Measurements from ENCODE around the gene SUMF1. TPM values are rescaled to one million over a fixed set of nuclear protein-coding genes. Genes with fewer than 3 reads are reported as not detected.

The SUMF1 gene
- total RNA-seq, 1 experiment from 2014 or later: 42.5 TPM

DNA sequence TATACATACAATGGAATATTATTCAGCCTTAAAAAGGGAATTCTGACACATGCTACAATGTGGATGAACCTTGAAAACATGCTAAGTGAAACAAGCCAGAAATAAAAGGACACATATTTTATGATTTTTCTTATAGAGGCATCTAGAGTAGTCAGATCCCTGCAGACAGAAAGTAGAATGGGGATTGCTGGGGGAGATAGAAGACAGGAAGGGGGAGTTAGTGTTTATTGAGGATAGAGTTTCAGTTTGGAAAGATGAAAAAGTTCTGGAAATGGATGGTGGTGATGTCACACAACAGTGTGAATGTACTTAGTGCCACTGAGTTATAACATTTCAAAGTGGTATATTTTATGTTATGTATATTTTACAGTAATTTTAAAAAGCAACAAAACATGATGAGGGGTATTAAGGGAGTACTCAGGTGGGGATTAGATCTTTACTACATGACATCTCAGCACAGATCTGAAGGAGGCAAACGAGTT is 30.8 kb upstream of the SUMF1 start:
- no peak for DNase-seq (ENCODE audit: low read depth)

DNA sequence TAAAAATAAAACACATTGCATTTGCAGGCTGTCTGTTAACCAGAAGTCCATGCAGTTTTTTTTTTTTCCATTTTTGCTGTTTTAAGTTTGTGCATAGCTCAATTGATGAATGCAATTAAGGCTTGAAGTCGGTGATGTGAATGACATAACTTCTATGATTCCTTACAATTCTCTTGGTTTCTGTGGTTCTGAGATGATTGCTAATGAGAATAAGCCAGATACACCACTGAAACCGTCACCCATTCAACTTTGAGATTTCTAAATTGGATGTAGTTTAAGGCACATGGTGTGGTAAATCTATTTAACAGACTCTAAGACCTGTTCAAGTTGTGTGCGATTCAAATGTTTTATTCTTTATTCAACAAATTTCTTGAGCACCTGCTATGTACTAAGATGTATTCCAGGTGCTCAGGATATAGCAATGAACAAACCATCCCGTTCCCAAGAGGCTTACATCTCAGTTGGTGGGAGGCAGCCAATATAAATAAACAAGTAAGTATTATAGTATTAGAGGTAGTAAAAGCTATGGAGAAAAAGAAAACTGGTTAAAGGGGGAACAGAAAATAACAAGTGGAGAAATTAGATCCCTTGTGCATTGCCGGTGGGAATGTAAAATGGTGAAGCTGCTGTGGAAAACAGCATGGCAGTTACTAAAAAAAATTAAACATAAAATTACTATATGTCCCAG is 30.1 kb upstream of the SUMF1 start:
- DNase-seq (ENCODE audit: low read depth): no peak

DNA sequence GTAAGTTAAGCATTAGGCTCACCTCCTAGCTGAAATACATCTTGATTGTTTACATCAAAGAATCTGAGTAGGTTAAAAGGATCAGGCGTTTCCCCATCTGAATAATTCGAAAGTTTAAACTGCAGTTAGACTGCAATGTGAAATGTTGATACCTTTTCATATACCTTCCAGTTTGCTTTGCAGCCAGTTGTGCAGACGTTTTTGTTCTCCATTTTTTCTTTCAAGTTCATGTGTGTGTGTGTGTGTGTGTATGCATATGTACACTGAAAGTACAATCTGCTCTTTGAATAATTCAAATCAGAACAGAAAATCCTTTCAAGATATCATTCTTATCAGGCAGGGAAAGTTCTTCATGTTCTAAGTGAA is 29.0 kb upstream of the SUMF1 start:
- no peak for DNase-seq (ENCODE audit: low read depth)

DNA sequence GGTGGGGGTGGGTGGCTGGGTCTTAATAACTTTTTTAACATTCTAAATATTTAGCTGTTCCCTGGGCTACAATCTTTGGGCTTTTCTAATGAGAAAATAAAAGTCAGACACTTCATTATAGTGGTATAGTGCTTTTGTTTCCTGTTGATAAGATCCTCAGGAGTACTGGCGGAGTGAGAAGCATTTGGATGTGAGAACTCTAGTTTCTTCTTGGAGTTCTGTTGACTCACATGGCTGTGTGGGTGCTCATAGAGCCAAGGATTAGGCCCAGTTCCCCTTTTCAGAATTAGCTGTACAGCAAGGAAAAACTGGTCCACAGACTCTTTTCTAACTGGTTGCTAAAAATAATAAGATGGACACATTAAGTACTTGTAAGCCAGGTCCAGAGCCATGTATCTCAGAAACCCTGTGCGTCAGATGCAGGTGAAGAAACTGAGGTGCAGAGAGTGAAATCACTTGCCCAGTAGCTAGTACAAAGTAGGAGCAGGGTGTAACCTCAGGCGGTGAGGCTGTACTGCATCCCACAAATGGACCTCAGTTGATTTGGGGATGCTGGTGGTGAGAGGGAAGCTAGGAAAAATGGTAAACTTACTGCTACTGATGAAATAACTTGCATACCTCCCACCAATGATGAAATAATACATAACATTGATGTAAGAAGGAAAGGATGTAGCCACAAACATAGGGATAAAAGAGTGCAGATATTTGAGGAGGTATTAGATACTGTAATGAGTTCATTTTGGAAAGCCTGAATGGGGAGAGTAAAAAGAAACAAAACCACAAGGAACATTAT is 28.4 kb upstream of the SUMF1 start:
- no peak for DNase-seq (ENCODE audit: low read depth)

GRCh38 chr3:4494895-4495264 is 27.8 kb upstream of the SUMF1 start:
- DNase-seq (ENCODE audit: low read depth): no peak

GRCh38 chr3:4493941-4494894 is 27.1 kb upstream of the SUMF1 start:
- DNase-seq (ENCODE audit: low read depth): peak; percentile 38

- DNase-seq (ENCODE audit: low read depth): peak; percentile 99
Measured at GRCh38 chr3:4493014-4493940, 26.2 kb upstream of the SUMF1 start, which contains the start of gene ITPR1. Gene ITPR1 (plus strand): TSS chr3:4493348. CDS start chr3:4516492, 23,144 bp downstream.

DNA sequence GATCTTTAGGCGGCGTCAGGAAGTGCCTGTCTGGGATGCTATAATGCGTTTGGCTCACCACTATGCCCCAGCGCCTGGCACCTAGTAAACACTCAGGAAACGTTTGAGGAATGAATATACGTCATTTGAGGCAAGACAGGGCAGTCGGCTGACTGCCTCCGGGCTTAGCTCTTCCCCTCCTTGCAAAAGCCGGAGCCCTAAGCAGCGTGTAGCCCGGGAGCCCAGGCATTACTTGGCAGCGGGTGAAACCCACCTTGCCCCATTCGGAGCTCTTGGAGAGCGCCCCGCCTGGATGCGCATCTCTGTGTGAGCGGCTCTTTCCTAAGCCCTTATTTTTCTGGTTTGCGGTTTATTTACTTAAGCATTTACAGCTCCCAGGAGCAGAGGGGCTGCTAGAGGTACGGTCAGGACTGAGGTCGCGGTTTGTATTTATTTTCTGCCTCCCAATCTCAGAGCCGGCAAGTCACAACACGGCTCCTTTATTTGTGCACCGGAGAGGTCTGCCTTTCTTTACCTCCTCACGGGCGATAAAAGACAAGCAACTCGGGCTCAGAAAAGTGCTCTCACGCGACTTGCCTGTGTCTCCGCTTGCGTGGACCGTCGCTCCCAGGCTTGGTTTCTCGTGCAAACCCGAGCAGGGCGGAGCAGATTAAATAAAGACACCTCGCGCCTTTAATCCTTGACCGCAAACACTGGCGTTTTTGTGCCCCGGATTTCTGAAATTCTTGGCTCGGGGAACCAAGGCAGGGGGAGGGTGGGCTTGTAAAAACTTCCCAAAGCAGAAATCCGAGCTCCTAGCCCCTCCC is 25.3 kb upstream of the SUMF1 start:
- DNase-seq (ENCODE audit: low read depth): peak; percentile 80

GRCh38 chr3:4491855-4492207 is 24.8 kb upstream of the SUMF1 start:
- no peak for DNase-seq (ENCODE audit: low read depth)

DNA sequence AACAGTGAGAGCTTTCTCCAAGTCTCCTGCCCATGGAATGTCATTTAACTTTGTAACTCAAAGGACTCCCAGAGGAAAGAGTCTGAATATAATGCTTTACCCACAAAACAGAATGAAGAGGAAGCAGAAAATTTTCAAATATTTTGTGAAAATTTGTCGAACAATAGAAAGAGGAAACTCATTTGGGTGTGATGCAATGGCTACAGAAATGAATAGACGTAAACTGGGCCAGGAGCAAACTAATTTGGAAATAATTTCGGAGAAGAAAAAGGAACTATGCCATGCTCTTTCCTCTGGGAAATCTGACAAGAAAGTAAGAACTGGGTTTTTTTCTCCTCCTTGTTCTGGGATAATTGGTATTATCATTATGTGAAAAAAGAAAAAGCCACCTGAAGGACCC is 11.2 kb upstream of the SUMF1 start:
- no peak for DNase-seq (ENCODE audit: low read depth)

GRCh38 chr3:4476496-4476895 is 9.4 kb upstream of the SUMF1 start:
- peak; percentile 28 for DNase-seq (ENCODE audit: low read depth)

- no peak for DNase-seq (ENCODE audit: low read depth)
Measured at GRCh38 chr3:4475804-4476203, 8.7 kb upstream of the SUMF1 start.

- DNase-seq (ENCODE audit: low read depth): peak; percentile 75
Measured at GRCh38 chr3:4474683-4475490, 7.8 kb upstream of the SUMF1 start.

GRCh38 chr3:4472766-4473165 is 5.7 kb upstream of the SUMF1 start:
- DNase-seq (ENCODE audit: low read depth): no peak

- no peak for DNase-seq (ENCODE audit: low read depth)
Measured at GRCh38 chr3:4472312-4472711, 5.2 kb upstream of the SUMF1 start.

GRCh38 chr3:4471907-4472306 is 4.8 kb upstream of the SUMF1 start:
- no peak for DNase-seq (ENCODE audit: low read depth)

DNA sequence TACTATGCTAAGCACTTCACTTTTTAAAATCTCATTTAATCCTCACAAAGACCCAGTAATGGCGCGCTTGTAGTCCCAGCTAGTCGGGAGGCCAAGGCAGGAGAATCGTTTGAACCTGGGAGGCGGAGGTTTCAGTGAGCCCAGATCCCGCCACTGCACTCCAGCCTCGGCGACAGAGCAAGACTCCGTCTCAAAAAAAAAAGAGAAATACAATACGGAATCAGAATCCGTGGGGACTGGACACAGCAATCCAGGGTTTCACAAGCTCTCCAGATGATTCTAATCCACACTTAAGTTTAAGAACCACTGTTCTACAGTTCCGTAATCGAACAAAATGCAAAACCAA is 426 bp upstream of the SUMF1 start:
- DNase-seq (ENCODE audit: low read depth): peak; percentile 9

GRCh38 chr3:4464576-4464975 is 2.5 kb downstream of the SUMF1 start:
- no peak for DNase-seq (ENCODE audit: low read depth)

- no peak for DNase-seq (ENCODE audit: low read depth)
Measured at GRCh38 chr3:4462369-4463040, 4.6 kb downstream of the SUMF1 start.
